ENCODE data around the gene TLNRD1.
A peak's percentile ranks its signal among the peaks of the same experiment; 100 is the strongest.
"Not testable (repeated sequence)": the region's sequence is repeated elsewhere in the genome, so short reads cannot be mapped to it uniquely, and the experiment has no call there.

The TLNRD1 gene

GRCh38 chr15:81000624-81001151 lies at the start of gene TLNRD1:
TLNRD1 (plus strand) TSS chr15:81000923; CDS start chr15:81002272, 1,349 bp downstream.
- DNase-seq (ENCODE audit: low read depth) = peak; percentile 73

GRCh38 chr15:80951941-80952340 lies 48.8 kb upstream of the TLNRD1 start:
- no peak for DNase-seq (ENCODE audit: low read depth)

GRCh38 chr15:80953001-80953952 lies 47.4 kb upstream of the TLNRD1 start:
- DNase-seq (ENCODE audit: low read depth) = no peak

- DNase-seq (ENCODE audit: low read depth) = no peak
These were observed 46.6 kb upstream of the TLNRD1 start for GRCh38 chr15:80953953-80954778.

- DNase-seq (ENCODE audit: low read depth) = peak; percentile 26
These were observed 44.9 kb upstream of the TLNRD1 start for GRCh38 chr15:80955571-80956452.

GRCh38 chr15:80957556-80957955 lies 43.2 kb upstream of the TLNRD1 start:
- no peak for DNase-seq (ENCODE audit: low read depth)

- no peak for DNase-seq (ENCODE audit: low read depth)
These were observed 42.7 kb upstream of the TLNRD1 start for GRCh38 chr15:80957976-80958375.

- no peak for DNase-seq (ENCODE audit: low read depth)
These were observed 41.8 kb upstream of the TLNRD1 start for GRCh38 chr15:80958818-80959495.

- DNase-seq (ENCODE audit: low read depth) = not testable (repeated sequence)
These were observed 35.3 kb upstream of the TLNRD1 start for GRCh38 chr15:80965454-80965853.

- no peak for DNase-seq (ENCODE audit: low read depth)
These were observed 34.1 kb upstream of the TLNRD1 start for GRCh38 chr15:80966431-80967197.

GRCh38 chr15:80967451-80967850 lies 33.3 kb upstream of the TLNRD1 start:
- DNase-seq (ENCODE audit: low read depth) = no peak

GRCh38 chr15:80967991-80968510 lies 32.7 kb upstream of the TLNRD1 start:
- no peak for DNase-seq (ENCODE audit: low read depth)

GRCh38 chr15:80969316-80969715 lies 31.4 kb upstream of the TLNRD1 start:
- DNase-seq (ENCODE audit: low read depth) = no peak

- peak; percentile 36 for DNase-seq (ENCODE audit: low read depth)
These were observed 30.6 kb upstream of the TLNRD1 start for GRCh38 chr15:80970018-80970657.

GRCh38 chr15:80970658-80971057 lies 30.1 kb upstream of the TLNRD1 start:
- no peak for DNase-seq (ENCODE audit: low read depth)

- no peak for DNase-seq (ENCODE audit: low read depth)
These were observed 29.6 kb upstream of the TLNRD1 start for GRCh38 chr15:80971143-80971542.

- DNase-seq (ENCODE audit: low read depth) = no peak
These were observed 28.4 kb upstream of the TLNRD1 start for GRCh38 chr15:80972276-80972675.

- DNase-seq (ENCODE audit: low read depth) = no peak
These were observed 25.8 kb upstream of the TLNRD1 start for GRCh38 chr15:80974914-80975313.

GRCh38 chr15:80976851-80977250 lies 23.9 kb upstream of the TLNRD1 start:
- DNase-seq (ENCODE audit: low read depth) = no peak
